ENCODE data around the gene VWA8.

- TF ChIP-seq CTCF (conservative IDR thresholded peaks at IDR 0.05) (no peak), ZFX (IDR thresholded peaks at IDR 0.05) (no peak)
Measured at GRCh38 chr13:41919031-41919740, 41.7 kb downstream of the VWA8 start.

Data from C4-2B (cell line).